Cardiac fibroblast (primary cell): ENCODE measurements around the gene TBC1D1.

Experiments used
- DNase-seq, 2 donors: peaks; one replicate each; pipeline versions ENCODE4 v3.0.0 to v3.0.0-alpha.2; 2010; ENCODE audit warnings: low read depth in 2 of 2
- H3K4me3 ChIP-seq, 2 donors: replicated peaks in 1 of 2; 1 replicate in 1 of 2; 2 replicates in 1 of 2; pipeline ENCODE4 v1.5.1; 2011; ENCODE audit warnings: low read depth in 2 of 2, low read length in 2 of 2, mild to moderate bottlenecking in 2 of 2, moderate library complexity in 1 of 2
- TF ChIP-seq, protein P1 (sequence below): IDR thresholded peaks from one replicate; pipeline ENCODE4 v1.5.1; 2011; ENCODE audit warnings: low read depth, mild to moderate bottlenecking, low read length, inconsistent platforms

TBC1D1 gene

DNA sequence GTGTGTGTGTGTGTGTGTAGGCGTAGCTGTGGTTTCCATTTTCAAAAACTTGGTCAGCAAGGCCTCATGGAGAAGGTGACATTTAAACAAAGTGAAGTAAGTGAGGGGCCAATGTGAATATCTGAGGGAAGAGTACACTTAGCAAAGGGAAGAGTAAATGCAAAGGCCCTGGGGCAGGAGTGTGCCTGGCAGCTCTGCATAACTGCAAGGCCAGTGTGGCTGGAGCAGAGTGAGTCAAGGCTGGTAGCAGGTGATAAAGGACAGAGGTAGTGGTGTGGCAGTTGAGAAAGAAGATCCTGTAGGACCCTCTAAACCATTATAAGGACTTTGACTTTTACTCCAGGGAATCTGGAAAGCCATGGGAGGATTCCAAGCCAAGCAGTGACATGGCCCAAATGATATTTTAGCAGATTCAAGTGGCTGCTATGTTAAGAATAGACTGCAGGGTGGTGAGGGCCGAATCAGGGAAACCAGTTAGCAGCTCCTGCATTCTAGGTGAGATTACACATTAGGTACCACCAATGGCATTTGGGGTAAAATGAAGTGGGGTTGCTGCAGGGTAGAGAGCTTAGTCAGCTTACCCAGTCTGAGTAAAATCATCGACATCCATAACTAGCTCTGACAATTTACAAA, 5.9 kb upstream of the TBC1D1 start:
- TF ChIP-seq, protein P1, sequence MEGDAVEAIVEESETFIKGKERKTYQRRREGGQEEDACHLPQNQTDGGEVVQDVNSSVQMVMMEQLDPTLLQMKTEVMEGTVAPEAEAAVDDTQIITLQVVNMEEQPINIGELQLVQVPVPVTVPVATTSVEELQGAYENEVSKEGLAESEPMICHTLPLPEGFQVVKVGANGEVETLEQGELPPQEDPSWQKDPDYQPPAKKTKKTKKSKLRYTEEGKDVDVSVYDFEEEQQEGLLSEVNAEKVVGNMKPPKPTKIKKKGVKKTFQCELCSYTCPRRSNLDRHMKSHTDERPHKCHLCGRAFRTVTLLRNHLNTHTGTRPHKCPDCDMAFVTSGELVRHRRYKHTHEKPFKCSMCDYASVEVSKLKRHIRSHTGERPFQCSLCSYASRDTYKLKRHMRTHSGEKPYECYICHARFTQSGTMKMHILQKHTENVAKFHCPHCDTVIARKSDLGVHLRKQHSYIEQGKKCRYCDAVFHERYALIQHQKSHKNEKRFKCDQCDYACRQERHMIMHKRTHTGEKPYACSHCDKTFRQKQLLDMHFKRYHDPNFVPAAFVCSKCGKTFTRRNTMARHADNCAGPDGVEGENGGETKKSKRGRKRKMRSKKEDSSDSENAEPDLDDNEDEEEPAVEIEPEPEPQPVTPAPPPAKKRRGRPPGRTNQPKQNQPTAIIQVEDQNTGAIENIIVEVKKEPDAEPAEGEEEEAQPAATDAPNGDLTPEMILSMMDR = no peak
- no peak overlapping the region for H3K4me3 ChIP-seq
- no peak for DNase-seq

DNA sequence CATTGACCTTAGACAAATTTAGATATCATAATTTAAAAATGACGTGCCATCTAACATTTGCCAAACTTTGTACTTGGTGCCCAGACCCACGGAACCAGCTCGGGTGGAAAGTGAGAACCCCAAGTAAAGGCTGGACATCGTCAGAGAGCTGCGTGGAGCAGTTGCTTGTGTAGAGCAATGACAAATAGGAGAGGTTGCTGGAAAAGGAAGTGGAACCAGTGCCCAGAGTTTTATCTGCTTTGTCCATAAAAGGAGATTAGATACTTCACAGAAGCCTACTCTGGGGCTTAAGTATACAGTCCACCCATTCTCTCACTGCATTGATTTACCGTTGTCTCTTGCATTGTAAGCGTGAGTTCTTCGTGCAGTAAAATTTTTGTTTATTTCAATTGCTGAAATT, 5.4 kb upstream of the TBC1D1 start:
- TF ChIP-seq, protein P1 = no peak
- DNase-seq = peak; percentile 51 to 59
- no peak overlapping the region for H3K4me3 ChIP-seq

DNA sequence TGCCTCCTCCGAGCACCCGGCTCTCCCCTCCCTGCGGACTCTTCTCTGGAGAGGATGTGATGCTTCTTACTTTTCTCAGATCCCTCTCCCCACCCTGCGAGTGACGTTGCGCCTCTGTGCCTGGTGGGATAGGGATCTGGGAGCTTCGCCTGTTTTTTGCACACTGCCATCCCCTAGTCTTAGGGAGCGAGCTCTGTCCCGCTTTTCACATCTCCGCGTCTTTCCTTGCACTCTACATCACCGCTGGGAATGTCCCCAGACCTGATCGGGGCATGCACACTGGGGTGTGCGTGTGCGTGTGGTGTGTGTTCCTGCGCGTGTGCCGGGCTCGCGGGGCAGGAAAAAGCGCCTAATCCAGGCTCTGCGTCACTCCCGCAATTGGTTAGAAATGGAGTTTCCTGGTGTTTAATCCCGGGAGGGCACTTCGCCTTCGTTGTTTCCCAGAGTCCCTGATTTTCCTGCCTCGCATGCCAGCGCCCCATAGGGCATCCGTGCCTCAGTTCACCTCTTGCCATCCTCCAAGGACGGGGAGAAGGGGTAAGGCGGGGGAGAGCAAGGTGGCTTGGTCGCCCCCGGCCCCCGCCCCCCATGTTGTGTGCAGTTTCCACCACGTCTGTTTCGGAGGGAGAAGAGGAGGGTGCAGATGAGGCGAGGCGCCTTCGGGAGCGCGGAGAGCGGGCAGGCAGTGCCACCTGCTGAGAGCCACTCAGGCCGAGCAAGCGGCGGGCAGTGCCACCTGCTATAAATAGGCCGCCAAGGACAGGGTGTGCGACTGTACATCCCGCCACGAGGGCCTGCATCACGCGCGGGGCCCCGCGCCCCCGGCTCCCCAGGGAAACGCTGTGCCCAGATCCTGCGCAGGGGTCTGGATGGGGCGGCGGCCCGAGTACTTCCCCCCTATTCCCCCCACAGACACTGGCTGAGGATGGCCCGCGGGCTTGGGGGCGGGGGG, 759 bp upstream of the TBC1D1 start:
- DNase-seq = no peak
- TF ChIP-seq, protein P1 = no peak
- H3K4me3 ChIP-seq = peak overlapping the region; percentile 72 to 75

DNA sequence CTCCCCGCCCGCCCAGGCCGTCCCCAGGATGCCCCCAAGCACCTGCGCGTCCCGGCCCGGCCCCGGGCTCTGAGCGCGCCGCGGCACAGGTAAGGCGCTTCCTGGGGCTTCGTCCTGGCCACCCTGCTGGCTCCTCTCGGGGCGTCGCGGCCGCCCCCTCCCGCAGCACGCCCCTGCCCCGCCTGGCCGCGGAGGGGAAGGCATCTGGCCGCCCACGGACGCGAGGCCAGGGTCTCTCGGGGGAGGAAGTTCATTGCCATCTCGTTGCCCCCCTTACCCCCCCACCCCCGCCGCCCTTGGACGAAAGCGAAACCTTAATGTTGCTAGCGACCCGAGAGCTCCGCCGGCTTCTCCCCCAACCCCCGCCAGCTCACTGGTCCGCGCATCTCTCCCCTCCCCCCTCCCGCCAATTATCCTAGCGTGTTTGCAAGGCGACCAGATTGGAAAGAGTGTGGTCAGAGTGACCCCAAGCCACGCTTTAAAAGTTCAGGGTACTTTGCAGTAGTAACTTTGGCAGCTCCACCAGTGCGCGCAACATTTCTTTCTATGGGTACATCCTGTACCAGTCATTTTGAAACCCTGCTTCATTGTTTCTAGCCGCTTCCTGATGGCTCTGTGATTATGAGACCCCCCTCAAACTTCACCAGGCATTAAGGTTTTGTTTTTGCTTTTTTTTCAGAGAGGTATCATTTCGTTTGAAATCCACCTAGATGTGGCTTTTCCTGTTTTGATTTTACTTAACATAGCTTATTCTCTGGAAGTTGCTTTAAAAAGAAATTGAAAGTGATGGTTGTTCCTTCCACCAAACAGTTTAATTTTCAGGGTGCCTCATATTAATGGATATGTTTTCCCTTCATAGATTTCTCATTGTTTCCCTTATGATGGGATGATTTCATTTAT, 626 bp downstream of the TBC1D1 start:
- TF ChIP-seq, protein P1 = no peak
- H3K4me3 ChIP-seq = peak overlapping the region; percentile 72 to 75
- DNase-seq = peak in 1 of 2 donors; percentile 34

DNA sequence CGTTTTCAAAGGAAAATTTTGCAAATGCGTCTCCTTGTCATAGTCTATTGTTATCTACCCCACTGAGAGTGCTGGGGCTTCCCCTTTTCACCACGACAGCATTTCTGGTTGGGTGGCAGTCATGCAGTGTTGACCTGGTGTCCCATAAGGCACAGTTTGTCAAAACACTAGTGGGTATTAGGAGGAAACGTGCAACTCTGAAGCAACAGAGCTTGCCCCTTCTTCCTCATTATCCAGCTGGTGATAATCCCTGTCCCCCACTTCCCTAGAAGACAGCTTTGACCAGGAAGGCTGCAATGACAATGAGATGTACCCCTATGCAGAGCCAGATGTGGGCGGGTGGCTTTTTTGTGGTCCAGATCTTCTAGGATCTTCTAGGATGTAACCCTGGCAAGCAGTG, 1.8 kb downstream of the TBC1D1 start:
- TF ChIP-seq, protein P1 = no peak
- H3K4me3 ChIP-seq = no peak overlapping the region

DNA sequence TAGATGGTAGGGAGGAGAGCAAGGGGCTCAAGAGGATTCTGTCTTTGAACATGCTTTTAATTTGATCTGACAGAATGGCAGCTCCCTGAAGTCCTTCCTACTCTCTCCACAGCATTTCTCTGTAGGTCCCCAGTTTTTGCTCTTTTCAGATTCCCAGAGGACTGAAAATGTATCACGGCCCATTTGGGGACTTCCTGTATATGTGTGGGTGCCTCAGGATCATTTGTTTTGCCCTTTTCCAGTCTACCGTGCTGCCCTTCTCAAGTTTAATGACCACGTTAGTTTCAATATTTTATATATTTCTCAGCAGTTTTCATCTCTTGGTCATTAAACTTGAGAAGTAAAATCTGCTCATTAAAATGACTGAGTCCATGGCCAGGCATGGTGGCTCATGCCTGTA, 2.3 kb downstream of the TBC1D1 start:
- DNase-seq = no peak
- H3K4me3 ChIP-seq = no peak overlapping the region
- TF ChIP-seq, protein P1 = no peak

More for the DNA sequence above, 1.8 kb downstream of the TBC1D1 start:
- no peak for DNase-seq
